Measurements from ENCODE around the gene MAP2K6.

Gene MAP2K6

DNA sequence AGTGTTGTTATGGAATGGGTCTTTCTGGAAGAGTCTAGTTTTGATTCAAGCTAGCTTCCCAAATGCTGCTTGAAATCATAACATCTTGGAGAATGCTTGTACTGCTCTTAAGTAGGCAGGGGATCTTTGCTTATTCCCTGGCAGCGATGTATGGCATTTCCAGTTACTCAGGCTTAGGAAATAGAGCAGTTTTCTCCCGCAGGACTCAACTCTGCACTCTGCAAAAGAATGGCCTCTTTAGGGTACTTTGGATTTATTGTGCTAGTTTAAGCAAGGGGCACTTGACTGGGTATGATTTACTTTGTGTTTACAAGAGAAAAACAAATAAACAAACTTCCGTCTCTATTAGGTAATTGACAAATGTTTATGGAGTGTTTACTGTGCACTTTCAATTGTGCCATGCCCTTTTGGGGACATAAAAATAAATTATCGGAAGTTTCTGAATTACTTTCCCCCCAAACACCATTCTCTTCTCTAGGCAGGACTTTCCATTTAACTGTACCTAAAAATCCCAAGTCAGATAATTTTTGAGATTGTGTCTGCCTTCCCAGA lies 164.0 kb downstream of the MAP2K6 start:
- DNase-seq (ENCODE audit: low read depth) = no peak

DNA sequence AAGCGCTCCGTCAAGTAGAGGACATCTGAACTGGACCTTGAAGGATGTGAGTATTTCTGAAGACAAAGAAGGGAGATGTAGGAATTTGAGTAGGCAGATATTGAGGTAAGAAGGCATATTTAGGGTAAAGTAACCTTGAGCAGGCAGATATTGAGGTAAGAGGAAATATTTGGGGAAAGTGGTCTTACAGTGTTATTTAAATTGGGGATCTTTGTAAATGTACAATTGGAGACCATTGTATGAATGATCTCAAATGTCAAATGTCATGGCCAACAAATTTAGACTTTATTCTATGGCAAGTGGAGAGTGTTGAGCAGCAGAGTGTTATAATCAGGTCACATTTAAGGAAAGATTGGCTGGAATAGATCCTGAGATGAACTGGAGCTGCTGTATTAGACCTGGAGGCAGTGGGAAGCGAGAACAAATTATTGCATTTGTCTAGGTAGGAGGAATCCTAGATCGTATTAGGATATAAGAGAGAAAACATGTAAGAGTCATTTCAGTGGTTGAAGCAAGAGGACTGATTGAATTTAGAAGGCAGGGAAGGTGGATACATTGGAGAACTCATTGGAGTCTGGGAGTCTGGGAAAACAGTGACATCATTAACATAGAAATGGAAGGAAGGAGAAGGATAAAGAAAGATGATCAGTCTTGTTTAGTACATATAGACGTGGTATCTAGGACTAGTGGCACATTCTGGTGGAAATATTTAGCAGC lies 165.6 kb downstream of the MAP2K6 start:
- DNase-seq (ENCODE audit: low read depth) = no peak

GRCh38 chr17:69581061-69581961 lies 166.8 kb downstream of the MAP2K6 start:
- DNase-seq (ENCODE audit: low read depth) = no peak

GRCh38 chr17:69588316-69588715 lies 173.8 kb downstream of the MAP2K6 start:
- no peak for DNase-seq (ENCODE audit: low read depth)

- DNase-seq (ENCODE audit: low read depth) = peak; percentile 58
These were observed 174.3 kb downstream of the MAP2K6 start for GRCh38 chr17:69588827-69589239.

GRCh38 chr17:69590671-69591070 lies 176.2 kb downstream of the MAP2K6 start:
- no peak for DNase-seq (ENCODE audit: low read depth)

GRCh38 chr17:69592692-69593350 lies 178.3 kb downstream of the MAP2K6 start:
- DNase-seq (ENCODE audit: low read depth) = peak; percentile 87

DNA sequence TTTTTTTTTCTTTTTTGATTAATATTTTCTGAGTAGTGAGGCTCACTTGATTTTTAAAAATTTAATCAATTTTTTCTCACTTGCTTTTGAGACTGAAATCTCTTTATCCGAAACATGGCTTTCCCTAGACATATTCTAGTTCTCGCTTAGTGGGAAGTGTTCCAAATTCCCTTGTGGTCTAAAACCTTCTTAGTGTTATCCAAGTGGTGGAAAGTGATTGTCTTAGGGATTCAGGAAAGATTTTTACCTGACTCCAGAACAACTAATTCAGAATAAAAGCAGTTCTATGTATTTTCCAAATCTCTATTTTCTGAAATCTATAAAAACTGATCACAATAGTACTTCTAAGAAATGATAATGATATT lies 178.8 kb downstream of the MAP2K6 start:
- peak; percentile 66 for DNase-seq (ENCODE audit: low read depth)

- no peak for DNase-seq (ENCODE audit: low read depth)
These were observed 179.2 kb downstream of the MAP2K6 start for GRCh38 chr17:69593716-69594115.

DNA sequence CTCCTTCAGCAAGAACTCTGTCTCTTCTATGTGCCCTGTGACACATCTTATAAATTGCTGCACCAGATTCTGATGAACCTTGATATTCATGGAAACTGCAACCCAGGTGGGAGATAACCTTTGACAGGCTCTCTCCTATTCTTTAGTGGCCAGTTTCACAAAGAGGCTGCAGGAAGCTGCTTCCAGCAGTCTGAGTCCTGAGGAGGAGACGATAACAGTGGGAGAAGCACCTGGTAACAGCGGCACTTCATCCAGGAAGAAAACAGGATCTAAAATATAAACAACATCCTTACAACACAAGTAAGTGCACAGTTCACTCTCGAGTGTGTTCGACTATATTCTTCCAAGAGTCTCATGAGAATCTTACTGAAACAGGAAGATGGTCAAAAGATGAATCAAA lies 180.1 kb downstream of the MAP2K6 start:
- DNase-seq (ENCODE audit: low read depth) = no peak

GRCh38 chr17:69596141-69596540 lies 181.6 kb downstream of the MAP2K6 start:
- no peak for DNase-seq (ENCODE audit: low read depth)

- DNase-seq (ENCODE audit: low read depth) = peak; percentile 90
These were observed 183.6 kb downstream of the MAP2K6 start for GRCh38 chr17:69597898-69598692.

DNA sequence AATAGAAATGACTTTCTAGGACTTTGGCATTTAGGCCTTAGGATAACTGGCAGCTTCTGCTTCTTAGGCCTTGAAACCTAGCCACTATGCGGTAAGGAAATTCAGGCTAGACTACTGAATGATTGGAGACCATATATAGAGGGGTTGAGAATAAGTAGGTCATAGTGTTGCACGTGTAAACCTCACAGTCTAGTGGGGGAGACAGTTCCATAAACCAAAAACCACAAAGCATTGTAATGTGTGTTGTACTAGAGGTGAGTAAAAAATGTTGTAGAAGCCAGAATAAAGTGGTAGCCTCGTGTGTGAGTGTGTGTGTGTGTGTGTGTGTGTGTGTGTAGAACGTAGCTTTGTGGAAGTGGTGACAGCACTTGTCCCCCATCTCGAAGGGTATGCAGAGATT lies 188.5 kb downstream of the MAP2K6 start:
- peak; percentile 16 for DNase-seq (ENCODE audit: low read depth)
